Measurements from ENCODE around the gene PDGFA.

GRCh38 chr7:452791-453455, 66.7 kb downstream of the PDGFA start:
- TF ChIP-seq POLR2A (IDR thresholded peaks at IDR 0.05) (no peak), CTCF (IDR thresholded peaks at IDR 0.05 in 4 of 5, conservative IDR thresholded peaks at IDR 0.05 in 1 of 5) (no peak)
